RWPE1 (cell line): Measurements from ENCODE around the gene MYMK.

Experiments used
- CTCF ChIA-PET: fragments of 350-600 bp; sonication (Branson Sonifier 250); formaldehyde crosslinking; extraction: SDS; loops from one replicate; lab custom pipeline; 2021; lab: Yijun Ruan, JAX
- POLR2A ChIA-PET: fragments of 400-600 bp; formaldehyde crosslinking; extraction: SDS; loops from one replicate; lab custom pipeline; 2020; ENCODE audit warnings: antibody characterized with exemption; ENCODE audit not compliant: low non-redundant PET; lab: Yijun Ruan, JAX
- DNase-seq: peaks from one replicate; pipeline ENCODE4 v3.0.0; 2012; ENCODE audit warnings: low spot score
- H3K27ac ChIP-seq: fragments of 450-650 bp; 2 replicates; pipeline ENCODE4 v1.5.1; 2017
- CTCF ChIP-seq: fragments of 450-650 bp; conservative IDR thresholded peaks from 2 replicates; pipeline ENCODE4 v1.5.1; 2017; ENCODE audit warnings: low read depth, mild to moderate bottlenecking

The MYMK gene

GRCh38 chr9:133524679-133525228 is at the start of gene MYMK:
MYMK (minus strand) TSS chr9:133524959; CDS start chr9:133524844, 115 bp downstream.
- TF ChIP-seq CTCF: no peak
- ChIA-PET POLR2A (no interaction called here), CTCF (no interaction called here)
- DNase-seq: no peak
- H3K27ac ChIP-seq: no peak within 1 kb of the TSS

- ChIA-PET CTCF (no interaction called here), POLR2A (no interaction called here)
- H3K27ac ChIP-seq: no peak overlapping the region
- no peak for DNase-seq
- TF ChIP-seq CTCF: no peak
These were observed 49.2 kb upstream of the MYMK start for GRCh38 chr9:133573791-133574515.

- H3K27ac ChIP-seq: 0 out of 2 replicates have a peak overlapping the region, but pooled peaks have one; percentile 2
These were observed 48.1 kb upstream of the MYMK start for GRCh38 chr9:133572821-133573361.

DNA sequence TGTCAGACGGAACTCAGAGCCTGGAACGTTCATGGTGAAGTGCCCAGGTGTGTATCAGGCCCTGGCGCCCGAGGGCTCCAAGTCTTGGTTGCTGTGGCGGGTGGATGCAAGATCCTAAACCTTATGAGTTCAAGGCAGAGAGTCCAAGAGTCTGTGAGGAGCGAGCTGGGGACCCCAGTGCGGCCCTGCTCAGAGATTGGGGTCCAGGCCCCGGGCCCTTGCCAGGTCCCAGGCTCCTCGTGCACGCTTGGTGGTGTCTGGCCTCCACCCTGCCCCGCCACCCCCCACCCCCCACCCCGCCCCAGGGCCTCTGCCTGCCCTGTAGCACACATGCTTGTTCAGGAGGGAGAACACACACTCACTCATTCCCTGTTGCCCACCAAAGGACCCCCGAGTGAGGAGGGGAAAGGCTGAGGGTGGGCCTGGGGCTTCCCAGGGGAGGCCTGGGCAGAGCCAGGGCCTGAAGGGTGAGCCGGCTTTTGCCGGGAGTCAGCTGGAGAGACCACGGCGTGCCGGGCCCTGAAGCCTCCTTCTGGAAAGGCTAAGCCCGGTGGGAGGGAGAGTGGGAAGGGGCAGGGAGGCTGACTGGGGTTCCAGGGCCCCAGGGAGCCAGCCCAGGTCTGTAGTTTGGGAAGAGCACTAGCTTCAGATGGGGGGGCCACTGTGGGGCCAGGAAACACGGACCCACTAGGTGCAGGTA is 47.3 kb upstream of the MYMK start:
- no peak for DNase-seq
- H3K27ac ChIP-seq: no peak overlapping the region
- ChIA-PET CTCF (no interaction called here), POLR2A (interaction anchor here (0.7 kb wide), 1 partner anchor 91 kb away, joined by 3 read pairs; no protein-coding TSS in a partner anchor)
- no peak for TF ChIP-seq CTCF

More at GRCh38 chr9:133572821-133573361, 48.1 kb upstream of the MYMK start:
- no peak for TF ChIP-seq CTCF
- DNase-seq: no peak
- ChIA-PET POLR2A (interaction anchor here (0.7 kb wide), 1 partner anchor 92 kb away, joined by 3 read pairs; no protein-coding TSS in a partner anchor), CTCF (interaction anchor here (0.6 kb wide), 1 partner anchor 511 kb away, joined by 3 read pairs; no protein-coding TSS in a partner anchor)

- POLR2A ChIA-PET: no interaction called here
- TF ChIP-seq CTCF: no peak
These were observed 46.7 kb upstream of the MYMK start for GRCh38 chr9:133571391-133571890.

GRCh38 chr9:133570691-133571080 is 45.9 kb upstream of the MYMK start:
- CTCF ChIA-PET: interaction anchor here (0.6 kb wide), 1 partner anchor 615 kb away, joined by 3 read pairs; no protein-coding TSS in a partner anchor
- H3K27ac ChIP-seq: no peak overlapping the region
- TF ChIP-seq CTCF: no peak
- POLR2A ChIA-PET: no interaction called here
- DNase-seq: no peak

More at GRCh38 chr9:133571391-133571890, 46.7 kb upstream of the MYMK start:
- CTCF ChIA-PET: no interaction called here
- DNase-seq: no peak
- H3K27ac ChIP-seq: no peak overlapping the region
